Body of pancreas (tissue), 4 donors: ENCODE data around the gene DEFB127. TPM values are rescaled to one million over a fixed set of nuclear protein-coding genes. Genes with fewer than 3 reads are reported as not detected.
"Not testable (repeated sequence)": the region's sequence is repeated elsewhere in the genome, so short reads cannot be mapped to it uniquely, and the experiment has no call there.

Experiments used
- ATAC-seq: fragments of 150-250 bp; one replicate; pipeline ENCODE4 v1.9.1; 2016
- DNase-seq, 4 donors: peaks; one replicate each; pipeline ENCODE4 v3.0.0-alpha.2; 2019
- H3K27ac ChIP-seq, 4 donors: fragments of 200-600 bp; sonication (generic); 1 replicate in 3 of 4; 2 replicates in 1 of 4; pipeline versions ENCODE4 v1.5.1 to v1.6.1; 2016 to 2019; ENCODE audit warnings: mild to moderate bottlenecking in 1 of 4, mixed read lengths in 1 of 4, moderate library complexity in 1 of 4
- H3K27me3 ChIP-seq, 2 donors: fragments of 200-600 bp; sonication (generic); one replicate each; pipeline ENCODE4 v1.6.0; 2016; ENCODE audit warnings: mild to moderate bottlenecking in 1 of 2
- H3K36me3 ChIP-seq, 2 donors: fragments of 200-600 bp; sonication (generic); replicated peaks in 1 of 2; 2 replicates each; pipeline ENCODE4 v1.5.1; 2016; ENCODE audit warnings: low read depth in 2 of 2; ENCODE audit not compliant: insufficient read depth in 1 of 2
- H3K4me1 ChIP-seq: fragments of 200-600 bp; sonication (generic); one replicate; pipeline ENCODE4 v1.6.0; 2016
- H3K4me3 ChIP-seq, 2 donors: fragments of 200-600 bp; sonication (generic); 1 replicate in 1 of 2; 2 replicates in 1 of 2; pipeline ENCODE4 v1.5.1; 2016 to 2019
- H3K9me3 ChIP-seq, 3 donors: fragments of 200-600 bp; sonication (generic); 1 replicate in 2 of 3; 2 replicates in 1 of 3; pipeline ENCODE4 v1.5.1; 2016
- POLR2A ChIP-seq, 3 donors: fragments of 450-650 bp; IDR thresholded peaks; one replicate each; pipeline ENCODE4 v1.6.1; 2016; ENCODE audit warnings: antibody characterized with exemption in 3 of 3, mild to moderate bottlenecking in 2 of 3
- WGBS, 2 donors: methylation state at CpG; one replicate each; pipeline ENCODE4 v1.1.5; 2017; 5-methylcytosine and 5-hydroxymethylcytosine counted together
- intact Hi-C: fragments of 100-400 bp; cut with DNase I; formaldehyde crosslinking; loops from one replicate; pipeline ENCODE4 v1.15.1; 2023
- total RNA-seq, 2 donors: library from RNA; depleted of rRNA; stranded (reverse); fragments of >200 nt; gene quantifications; one replicate each; pipeline ENCODE4 v1.1.0, GENCODE V29; 2016
- TF ChIP-seq, protein P1 (sequence below), 7 experiments: fragments of 450-650 bp in 4 of 7; fragments of 200-600 bp in 3 of 7; sonication (generic) in 3 of 7; IDR thresholded peaks; one replicate each; pipeline ENCODE4 v1.5.1; 2016 to 2019; ENCODE audit warnings: antibody characterized with exemption in 7 of 7

The DEFB127 gene
- total RNA-seq, 2 donors from 2014 or later: not detected

DNA sequence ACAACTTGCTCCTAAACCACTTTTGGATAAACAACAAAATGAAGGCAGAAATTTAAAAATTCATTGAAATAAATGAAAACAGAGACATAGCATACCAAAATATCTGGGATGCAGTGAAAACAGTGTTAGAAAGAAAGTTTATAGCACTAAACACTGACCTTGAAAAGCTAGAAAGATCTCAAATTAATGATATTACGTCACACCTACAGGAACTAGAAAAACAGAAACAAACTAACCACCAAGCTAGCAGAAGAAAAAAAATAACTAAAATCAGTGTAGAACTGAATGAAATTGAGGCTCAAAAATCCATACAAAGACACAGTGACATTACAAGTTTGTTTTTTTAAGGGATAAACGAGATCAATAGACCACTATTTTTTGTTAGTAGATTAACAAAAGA lies 27.0 kb downstream of the DEFB127 start:
- DNase-seq: no peak
- 54 to 57% methylated on average over 2 of the region's 2 CpGs for WGBS, 2 donors
- Histone ChIP-seq H3K36me3 (no peaks in the 10 kb centered on the region), H3K4me3 (no peak overlapping the region), H3K4me1 (peaks cover 8% of the 10 kb centered on the region), H3K9me3 (no peaks in the 10 kb centered on the region), H3K27me3 (no peaks in the 10 kb centered on the region), H3K27ac (no peak overlapping the region)
- intact Hi-C loops: no loop called here
- no peak for ATAC-seq
- TF ChIP-seq POLR2A (IDR thresholded peaks at IDR 0.05): no peak
- TF ChIP-seq, protein P1, sequence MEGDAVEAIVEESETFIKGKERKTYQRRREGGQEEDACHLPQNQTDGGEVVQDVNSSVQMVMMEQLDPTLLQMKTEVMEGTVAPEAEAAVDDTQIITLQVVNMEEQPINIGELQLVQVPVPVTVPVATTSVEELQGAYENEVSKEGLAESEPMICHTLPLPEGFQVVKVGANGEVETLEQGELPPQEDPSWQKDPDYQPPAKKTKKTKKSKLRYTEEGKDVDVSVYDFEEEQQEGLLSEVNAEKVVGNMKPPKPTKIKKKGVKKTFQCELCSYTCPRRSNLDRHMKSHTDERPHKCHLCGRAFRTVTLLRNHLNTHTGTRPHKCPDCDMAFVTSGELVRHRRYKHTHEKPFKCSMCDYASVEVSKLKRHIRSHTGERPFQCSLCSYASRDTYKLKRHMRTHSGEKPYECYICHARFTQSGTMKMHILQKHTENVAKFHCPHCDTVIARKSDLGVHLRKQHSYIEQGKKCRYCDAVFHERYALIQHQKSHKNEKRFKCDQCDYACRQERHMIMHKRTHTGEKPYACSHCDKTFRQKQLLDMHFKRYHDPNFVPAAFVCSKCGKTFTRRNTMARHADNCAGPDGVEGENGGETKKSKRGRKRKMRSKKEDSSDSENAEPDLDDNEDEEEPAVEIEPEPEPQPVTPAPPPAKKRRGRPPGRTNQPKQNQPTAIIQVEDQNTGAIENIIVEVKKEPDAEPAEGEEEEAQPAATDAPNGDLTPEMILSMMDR (IDR thresholded peaks at IDR 0.05): no peak

DNA sequence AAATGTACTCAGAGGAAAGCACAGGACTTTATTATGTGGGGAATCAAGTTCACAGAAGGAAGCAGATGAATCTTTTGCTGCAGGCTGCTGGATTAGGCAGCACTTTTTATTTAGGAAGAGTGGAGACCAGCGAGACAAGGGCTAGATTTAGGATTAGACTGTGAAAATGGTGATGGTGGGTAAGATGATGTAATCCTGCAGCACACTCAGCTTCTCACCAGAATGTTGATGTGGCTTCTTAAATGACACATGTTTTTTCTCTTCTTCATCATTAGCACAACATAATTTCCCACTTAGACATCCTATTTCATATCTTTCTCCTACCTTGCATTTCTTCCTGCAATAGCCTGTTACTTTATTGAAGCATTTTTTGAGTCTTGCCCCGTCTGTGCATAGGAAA lies 30.5 kb downstream of the DEFB127 start:
- ATAC-seq: no peak
- H3K4me1 ChIP-seq: no peaks in the 10 kb centered on the region
- no peaks in the 10 kb centered on the region for H3K9me3 ChIP-seq
- no peaks in the 10 kb centered on the region for H3K36me3 ChIP-seq
- H3K27ac ChIP-seq: no peak overlapping the region
- H3K27me3 ChIP-seq: no peaks in the 10 kb centered on the region
- no peak overlapping the region for H3K4me3 ChIP-seq
- DNase-seq: no peak
- TF ChIP-seq, protein P1 (IDR thresholded peaks at IDR 0.05): no peak
- no peak for TF ChIP-seq POLR2A (IDR thresholded peaks at IDR 0.05)
- intact Hi-C loops: no loop called here
- 47 to 49% methylated on average over 2 of the region's 2 CpGs for WGBS, 2 donors

DNA sequence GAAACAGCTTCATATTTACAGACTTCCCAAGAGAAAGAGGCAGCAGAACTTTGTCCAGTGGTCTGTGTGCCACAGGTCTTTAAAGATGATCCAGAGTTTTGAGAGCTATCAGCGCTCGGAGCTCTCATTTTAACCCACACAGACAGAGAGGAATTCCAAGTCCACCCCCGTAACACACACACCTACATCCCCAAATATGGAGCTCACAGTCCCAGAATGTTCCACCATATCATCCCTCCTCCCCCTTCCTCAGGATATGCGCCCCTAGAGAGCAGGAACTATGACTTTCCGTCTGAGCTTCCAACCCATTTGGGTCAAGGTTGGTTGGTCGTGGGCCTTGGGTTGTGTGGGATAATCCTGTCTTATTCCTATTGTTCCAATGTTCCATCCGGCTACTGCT lies 32.4 kb downstream of the DEFB127 start, which contains the start of gene DEFB128:
Gene DEFB128, minus strand, starts transcription at position 101 of the 400 bp plus-strand sequence. Its CDS starts 88 bp downstream, at position 13.
- ATAC-seq: no peak
- Histone ChIP-seq H3K36me3 (no peaks in the 10 kb centered on the region), H3K27me3 (no peaks in the 10 kb centered on the region), H3K9me3 (no peaks in the 10 kb centered on the region), H3K4me3 (no peak within 1 kb of the TSS), H3K27ac (no peak within 1 kb of the TSS), H3K4me1 (no peaks in the 10 kb centered on the region)
- 48 to 55% methylated on average over 7 of the region's 7 CpGs for WGBS, 2 donors
- DNase-seq: no peak
- intact Hi-C loops: no loop called here
- no peak for TF ChIP-seq POLR2A (IDR thresholded peaks at IDR 0.05)

DNA sequence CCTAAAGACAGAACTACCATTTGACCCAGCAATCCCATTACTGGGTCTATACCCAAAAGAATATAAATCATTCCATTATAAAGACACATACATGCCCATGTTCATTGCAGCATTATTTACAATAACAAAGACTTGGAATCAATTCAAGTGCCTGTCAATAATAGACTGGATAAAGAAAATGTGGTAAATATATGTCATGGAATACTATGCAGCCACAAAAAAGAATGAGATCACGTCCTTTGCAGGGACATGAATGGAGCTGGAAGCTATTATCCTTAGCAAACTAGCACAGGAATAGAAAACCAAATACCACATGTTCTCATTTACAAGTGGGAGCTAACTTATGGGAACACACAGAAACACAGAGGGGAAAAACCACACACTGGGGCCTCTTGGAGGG lies 41.0 kb downstream of the DEFB127 start:
- ATAC-seq (no peak), DNase-seq (no peak)
- no peak for TF ChIP-seq POLR2A (IDR thresholded peaks at IDR 0.05)
- TF ChIP-seq, protein P1 (IDR thresholded peaks at IDR 0.05): no peak
- 75 to 89% methylated on average over 1 of the region's 1 CpG for WGBS, 2 donors
- intact Hi-C loops: no loop called here
- Histone ChIP-seq H3K36me3 (no peaks in the 10 kb centered on the region), H3K27me3 (no peaks in the 10 kb centered on the region), H3K9me3 (no peaks in the 10 kb centered on the region), H3K4me3 (no peak overlapping the region), H3K4me1 (no peaks in the 10 kb centered on the region), H3K27ac (no peak overlapping the region)

DNA sequence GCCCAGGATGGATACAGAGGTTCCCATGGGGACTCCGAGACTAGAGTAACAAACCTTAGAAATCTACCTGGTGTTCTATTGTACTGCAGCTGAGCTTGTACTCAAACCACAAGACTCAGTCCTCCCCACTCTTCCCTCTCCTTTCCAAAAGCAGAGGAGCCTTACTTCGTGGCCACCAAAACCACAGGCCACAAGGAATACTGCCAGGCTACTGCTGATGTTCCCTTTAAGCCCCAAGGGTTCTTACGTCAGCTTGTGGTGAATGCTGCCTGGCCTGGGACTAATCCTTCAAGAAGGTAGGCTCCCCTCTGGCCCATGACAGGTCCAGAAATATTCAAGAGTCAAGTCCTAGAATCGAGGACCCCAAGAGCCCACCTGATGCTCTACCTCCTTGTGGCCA lies 42.7 kb downstream of the DEFB127 start:
- DNase-seq (no peak), ATAC-seq (no peak)
- intact Hi-C loops: no loop called here
- Histone ChIP-seq H3K36me3 (no peaks in the 10 kb centered on the region), H3K27me3 (no peaks in the 10 kb centered on the region), H3K9me3 (no peaks in the 10 kb centered on the region), H3K27ac (no peak overlapping the region), H3K4me1 (no peaks in the 10 kb centered on the region), H3K4me3 (no peak overlapping the region)
- no peak for TF ChIP-seq POLR2A (IDR thresholded peaks at IDR 0.05)
- TF ChIP-seq, protein P1 (IDR thresholded peaks at IDR 0.05): no peak
- WGBS, 2 donors: 49 to 56% methylated on average over 4 of the region's 4 CpGs

DNA sequence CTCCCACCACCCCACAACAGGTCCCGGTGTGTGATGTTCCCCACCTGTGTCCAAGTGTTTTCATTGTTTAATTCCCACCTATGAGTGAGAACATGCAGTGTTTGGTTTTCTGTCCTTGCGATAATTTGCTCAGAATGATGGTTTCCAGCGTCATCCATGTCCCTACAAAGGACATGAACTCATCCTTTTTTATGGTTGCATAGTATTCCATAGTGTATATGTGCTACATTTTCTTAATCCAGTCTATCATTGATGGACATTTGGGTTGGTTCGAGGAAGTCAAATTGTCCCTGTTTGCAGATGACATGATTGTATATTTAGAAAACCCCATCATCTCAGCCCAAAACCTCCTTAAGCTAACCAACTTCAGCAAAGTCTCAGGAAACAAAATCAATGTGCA lies 46.4 kb downstream of the DEFB127 start:
- H3K27ac ChIP-seq, ATAC-seq, H3K27me3 ChIP-seq, H3K36me3 ChIP-seq, H3K4me3 ChIP-seq, H3K9me3 ChIP-seq, H3K4me1 ChIP-seq, intact Hi-C loops, DNase-seq: not testable (repeated sequence)
- 55 to 66% methylated on average over 4 of the region's 4 CpGs for WGBS, 2 donors
